ENCODE results near the gene NRL.

NRL gene

GRCh38 chr14:24145690-24146452, 31.1 kb upstream of the NRL start:
- no peak for DNase-seq

GRCh38 chr14:24145219-24145618, 30.5 kb upstream of the NRL start:
- in situ Hi-C loops (cut with HindIII; ENCODE audit: low pct_ligation_motif_present, low sequenced_read_pairs) = no loop called here
- H3K36me3 ChIP-seq (replicated peaks) = peaks cover 15% of the 10 kb centered on the region
- DNase-seq = no peak
- no peaks in the 10 kb centered on the region for H3K27me3 ChIP-seq (replicated peaks)
- no peak overlapping the region for H3K27ac ChIP-seq
- H3K4me3 ChIP-seq (ENCODE audit: low read depth, low read length) = no peak overlapping the region
- no peak for TF ChIP-seq CTCF (IDR thresholded peaks at IDR 0.05; ENCODE audit: low read depth, low read length, missing control alignments)

More at GRCh38 chr14:24145690-24146452, 31.1 kb upstream of the NRL start:
- H3K27ac ChIP-seq = peak overlapping the region; percentile 82
- H3K27me3 ChIP-seq (replicated peaks) = no peaks in the 10 kb centered on the region
- in situ Hi-C loops (cut with HindIII; ENCODE audit: low pct_ligation_motif_present, low sequenced_read_pairs) = no loop called here
- peak overlapping the region; percentile 91 for H3K4me3 ChIP-seq (ENCODE audit: low read depth, low read length)
- H3K36me3 ChIP-seq (replicated peaks) = peaks cover 20% of the 10 kb centered on the region
- no peak for TF ChIP-seq CTCF (IDR thresholded peaks at IDR 0.05; ENCODE audit: low read depth, low read length, missing control alignments)

- no peak for TF ChIP-seq CTCF (IDR thresholded peaks at IDR 0.05; ENCODE audit: low read depth, low read length, missing control alignments)
- in situ Hi-C loops (cut with HindIII; ENCODE audit: low pct_ligation_motif_present, low sequenced_read_pairs) = no loop called here
- H3K36me3 ChIP-seq (replicated peaks) = peaks cover 8% of the 10 kb centered on the region
- no peaks in the 10 kb centered on the region for H3K27me3 ChIP-seq (replicated peaks)
- H3K27ac ChIP-seq = no peak overlapping the region
- no peak for DNase-seq
- no peak overlapping the region for H3K4me3 ChIP-seq (ENCODE audit: low read depth, low read length)
Measured at GRCh38 chr14:24144451-24144850, 29.7 kb upstream of the NRL start.

GRCh38 chr14:24143511-24143910, 28.8 kb upstream of the NRL start:
- in situ Hi-C loops (cut with HindIII; ENCODE audit: low pct_ligation_motif_present, low sequenced_read_pairs) = no loop called here
- H3K27me3 ChIP-seq (replicated peaks) = no peaks in the 10 kb centered on the region
- no peak for TF ChIP-seq CTCF (IDR thresholded peaks at IDR 0.05; ENCODE audit: low read depth, low read length, missing control alignments)
- DNase-seq = peak; percentile 68
- H3K4me3 ChIP-seq (ENCODE audit: low read depth, low read length) = no peak overlapping the region
- no peak overlapping the region for H3K27ac ChIP-seq
- peaks cover 7% of the 10 kb centered on the region for H3K36me3 ChIP-seq (replicated peaks)

GRCh38 chr14:24141097-24141880, 26.5 kb upstream of the NRL start, which contains the start of gene EMC9:
Gene EMC9, minus strand, starts transcription at chr14:24141591. Its CDS starts 287 bp downstream, at chr14:24141304.
- in situ Hi-C loops (cut with HindIII; ENCODE audit: low pct_ligation_motif_present, low sequenced_read_pairs) = no loop called here
- Histone ChIP-seq H3K4me3 (ENCODE audit: low read depth, low read length) (peak within 1 kb of the TSS; percentile 93), H3K27me3 (replicated peaks) (no peaks in the 10 kb centered on the region), H3K27ac (peak within 1 kb of the TSS; percentile 66), H3K36me3 (replicated peaks) (peaks cover 16% of the 10 kb centered on the region)
- peak; percentile 65 for TF ChIP-seq CTCF (IDR thresholded peaks at IDR 0.05; ENCODE audit: low read depth, low read length, missing control alignments)
- peak; percentile 100 for DNase-seq

All from brain microvascular endothelial cell (primary cell).